DND-41 (cell line): ENCODE measurements around the gene THRA.

ENCODE experiments used
- ATAC-seq: fragments of 200-7000 bp; cut with Tn5 transposase; 3 replicates; pipeline ENCODE4 v1.9.1; 2021; ENCODE audit warnings: low read depth; ENCODE audit not compliant: insufficient read depth
- DNase-seq: peaks from one replicate; pipeline ENCODE4 v3.0.0-alpha.2; 2020
- H2AFZ ChIP-seq: 2 replicates; pipeline ENCODE4 v1.6.0; 2012; ENCODE audit warnings: low read depth, low read length
- H3K27ac ChIP-seq: 2 replicates; pipeline ENCODE4 v1.5.1; 2012; ENCODE audit warnings: low read length, inconsistent platforms
- H3K27me3 ChIP-seq: fragments of 200-600 bp; sonication (generic); 2 replicates; pipeline ENCODE4 v1.6.0; 2012; ENCODE audit warnings: low read length, mild to moderate bottlenecking, inconsistent platforms; ENCODE audit not compliant: insufficient read depth, poor library complexity
- H3K36me3 ChIP-seq: 2 replicates; pipeline ENCODE4 v1.5.1; 2012; ENCODE audit warnings: low read length, inconsistent platforms; ENCODE audit not compliant: insufficient read depth
- H3K4me1 ChIP-seq: 2 replicates; pipeline ENCODE4 v1.5.1; 2012; ENCODE audit warnings: mild to moderate bottlenecking, low read length; ENCODE audit not compliant: insufficient read depth
- H3K4me2 ChIP-seq: 2 replicates; pipeline ENCODE4 v1.6.0; 2012; ENCODE audit warnings: mild to moderate bottlenecking, moderate library complexity, low read length, inconsistent platforms; ENCODE audit not compliant: insufficient read depth
- H3K4me3 ChIP-seq, 2 experiments: fragments of 200-600 bp in 1 of 2; shearing (Covaris generic) in 1 of 2; 2 replicates each; pipeline ENCODE4 v1.5.1; 2012 to 2016; ENCODE audit warnings: inconsistent platforms in 2 of 2, low read length in 2 of 2, mild to moderate bottlenecking in 2 of 2, low read depth in 1 of 2, moderate library complexity in 1 of 2
- H3K79me2 ChIP-seq: 2 replicates; pipeline ENCODE4 v1.6.0; 2012; ENCODE audit warnings: low read length, inconsistent platforms; ENCODE audit not compliant: insufficient read depth
- H3K9ac ChIP-seq: 2 replicates; pipeline ENCODE4 v1.6.0; 2012; ENCODE audit warnings: low read depth, mild to moderate bottlenecking, inconsistent platforms, low read length, moderate library complexity
- H3K9me3 ChIP-seq: 2 replicates; pipeline ENCODE4 v1.5.1; 2012; ENCODE audit warnings: low read length, moderate library complexity, mild to moderate bottlenecking, inconsistent platforms; ENCODE audit not compliant: insufficient read depth, severe bottlenecking
- H4K20me1 ChIP-seq: 2 replicates; pipeline ENCODE4 v1.6.0; 2012; ENCODE audit warnings: low read length; ENCODE audit not compliant: insufficient read depth
- CTCF ChIP-seq: IDR thresholded peaks from 2 replicates; pipeline ENCODE4 v1.5.1; 2012; ENCODE audit warnings: borderline replicate concordance, low read length, moderate library complexity, mild to moderate bottlenecking; ENCODE audit not compliant: poor library complexity, severe bottlenecking; ENCODE audit errors: extremely low read depth
- EZH2 ChIP-seq: IDR thresholded peaks from 3 replicates; pipeline ENCODE4 v1.6.1; 2012; ENCODE audit warnings: borderline replicate concordance, low read depth, mild to moderate bottlenecking, moderate library complexity, low read length, inconsistent platforms; ENCODE audit not compliant: severe bottlenecking

The THRA gene

GRCh38 chr17:40113907-40114245 is 51.1 kb downstream of the THRA start:
- DNase-seq (no peak), ATAC-seq (no peak)
- Histone ChIP-seq H3K36me3 (no peaks in the 10 kb centered on the region), H4K20me1 (no peaks in the 10 kb centered on the region), H3K4me3 (peak overlapping the region; percentile 4 to 58; a peak in 3 of 4 replicates), H3K9ac (peak overlapping the region; percentile 59), H3K9me3 (no peaks in the 10 kb centered on the region), H3K4me2 (peak overlapping the region; percentile 74), H3K27ac (peak overlapping the region; percentile 87), H3K4me1 (peaks cover 42% of the 10 kb centered on the region), H2AFZ (peak overlapping the region; percentile 59), H3K27me3 (no peaks in the 10 kb centered on the region), H3K79me2 (no peaks in the 10 kb centered on the region)
- TF ChIP-seq EZH2 (no peak), CTCF (no peak)

GRCh38 chr17:40115101-40115436 is 52.3 kb downstream of the THRA start:
- DNase-seq (no peak), ATAC-seq (no peak)
- Histone ChIP-seq H3K27me3 (no peaks in the 10 kb centered on the region), H3K9ac (no peak overlapping the region), H3K79me2 (peaks cover 2% of the 10 kb centered on the region; the same call in 1 of the 2 replicates), H3K27ac (no peak overlapping the region), H2AFZ (no peak overlapping the region), H3K4me2 (no peak overlapping the region), H3K36me3 (no peaks in the 10 kb centered on the region), H3K9me3 (no peaks in the 10 kb centered on the region), H3K4me3 (no peak overlapping the region), H3K4me1 (peaks cover 39% of the 10 kb centered on the region), H4K20me1 (no peaks in the 10 kb centered on the region)
- TF ChIP-seq EZH2 (no peak), CTCF (no peak)

- peak within 1 kb of the TSS; percentile 83 for H3K27ac ChIP-seq
- H2AFZ ChIP-seq = peak within 1 kb of the TSS; percentile 65
- peak within 1 kb of the TSS; percentile 87 for H3K9ac ChIP-seq
- peak within 1 kb of the TSS; percentile 94 for H3K4me2 ChIP-seq
- peaks cover 42% of the 10 kb centered on the region for H3K4me1 ChIP-seq
- H4K20me1 ChIP-seq = peaks cover 31% of the 10 kb centered on the region
- no peaks in the 10 kb centered on the region for H3K27me3 ChIP-seq
- peaks cover 58% of the 10 kb centered on the region for H3K79me2 ChIP-seq
- DNase-seq (peak; percentile 88), ATAC-seq (peak; percentile 63)
- H3K9me3 ChIP-seq = no peaks in the 10 kb centered on the region
- TF ChIP-seq CTCF (no peak), EZH2 (no peak)
- H3K4me3 ChIP-seq = peak within 1 kb of the TSS; percentile 74 to 79
- H3K36me3 ChIP-seq = peaks cover 25% of the 10 kb centered on the region
Measured at GRCh38 chr17:40121181-40122135, 58.7 kb downstream of the THRA start, which contains the start of gene MSL1. MSL1 (plus strand) TSS chr17:40121971; CDS start chr17:40122613, 642 bp downstream.
